Astrocyte of the spinal cord (primary cell): Measurements from ENCODE around the gene RGS18.

ENCODE experiments used
- DNase-seq: peaks from one replicate; pipeline ENCODE4 v3.0.0; 2011; ENCODE audit warnings: low read depth, low spot score
- H3K4me3 ChIP-seq: 2 replicates; pipeline ENCODE4 v1.5.1; 2011; ENCODE audit warnings: low read depth, mild to moderate bottlenecking, low read length, moderate library complexity
- in situ Hi-C: cut with HindIII; loops from 2 replicates; pipeline ENCODE4 v1.10.0; 2017; ENCODE audit warnings: low sequenced_read_pairs
- TF ChIP-seq, protein P1 (sequence below): IDR thresholded peaks from 2 replicates; pipeline ENCODE4 v1.5.1; 2012; ENCODE audit warnings: low read depth, mild to moderate bottlenecking, low read length, inconsistent platforms

RGS18 gene

GRCh38 chr1:192158181-192158580, at the start of gene RGS18:
Gene RGS18 (plus strand): TSS chr1:192158462. CDS start chr1:192158638, 176 bp downstream.
- TF ChIP-seq, protein P1, sequence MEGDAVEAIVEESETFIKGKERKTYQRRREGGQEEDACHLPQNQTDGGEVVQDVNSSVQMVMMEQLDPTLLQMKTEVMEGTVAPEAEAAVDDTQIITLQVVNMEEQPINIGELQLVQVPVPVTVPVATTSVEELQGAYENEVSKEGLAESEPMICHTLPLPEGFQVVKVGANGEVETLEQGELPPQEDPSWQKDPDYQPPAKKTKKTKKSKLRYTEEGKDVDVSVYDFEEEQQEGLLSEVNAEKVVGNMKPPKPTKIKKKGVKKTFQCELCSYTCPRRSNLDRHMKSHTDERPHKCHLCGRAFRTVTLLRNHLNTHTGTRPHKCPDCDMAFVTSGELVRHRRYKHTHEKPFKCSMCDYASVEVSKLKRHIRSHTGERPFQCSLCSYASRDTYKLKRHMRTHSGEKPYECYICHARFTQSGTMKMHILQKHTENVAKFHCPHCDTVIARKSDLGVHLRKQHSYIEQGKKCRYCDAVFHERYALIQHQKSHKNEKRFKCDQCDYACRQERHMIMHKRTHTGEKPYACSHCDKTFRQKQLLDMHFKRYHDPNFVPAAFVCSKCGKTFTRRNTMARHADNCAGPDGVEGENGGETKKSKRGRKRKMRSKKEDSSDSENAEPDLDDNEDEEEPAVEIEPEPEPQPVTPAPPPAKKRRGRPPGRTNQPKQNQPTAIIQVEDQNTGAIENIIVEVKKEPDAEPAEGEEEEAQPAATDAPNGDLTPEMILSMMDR: no peak
- H3K4me3 ChIP-seq: no peak within 1 kb of the TSS
- in situ Hi-C loops: no loop called here
- no peak for DNase-seq

DNA sequence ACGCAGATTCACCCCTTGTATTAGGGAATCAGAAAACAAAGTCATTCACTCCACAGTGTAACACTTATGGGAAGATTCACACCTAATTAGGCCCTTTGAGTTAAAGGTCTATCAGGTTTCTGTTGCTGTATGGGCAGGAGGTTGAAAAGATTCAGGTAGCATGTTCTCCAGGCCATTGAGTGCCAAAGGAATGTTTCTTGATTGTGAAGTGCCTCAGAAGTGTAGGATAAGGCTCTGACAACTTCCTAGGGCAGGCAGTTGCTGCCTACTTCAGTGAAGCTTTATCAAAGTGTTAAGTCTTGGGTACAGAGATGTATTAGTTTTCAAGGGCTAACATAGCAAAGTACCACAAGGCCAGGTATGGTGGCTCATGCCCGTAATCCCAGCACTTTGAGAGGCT, 48.7 kb upstream of the RGS18 start:
- TF ChIP-seq, protein P1: no peak
- in situ Hi-C loops: no loop called here
- no peak overlapping the region for H3K4me3 ChIP-seq
- no peak for DNase-seq

DNA sequence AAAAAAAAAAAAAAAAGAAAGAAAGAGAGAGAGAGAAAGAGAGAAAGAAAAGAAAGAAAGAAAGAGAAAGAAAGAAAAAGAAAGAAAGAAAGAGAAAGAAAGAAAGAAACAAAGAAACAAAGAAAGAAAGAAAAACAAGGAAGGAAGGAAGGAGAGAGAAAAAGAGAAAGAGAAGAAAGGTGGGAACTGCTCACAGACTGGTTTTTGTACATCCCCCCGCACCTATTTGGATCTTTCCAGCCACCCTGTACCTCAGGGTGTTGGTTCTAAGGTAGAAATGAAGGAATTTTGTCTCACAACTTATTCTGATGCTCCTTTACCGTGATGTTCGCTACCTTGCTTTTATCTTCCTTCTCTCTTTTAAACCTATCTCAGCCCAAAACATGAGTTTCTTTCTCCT, 43.3 kb upstream of the RGS18 start:
- H3K4me3 ChIP-seq: no peak overlapping the region
- TF ChIP-seq, protein P1: no peak
- in situ Hi-C loops: no loop called here
- DNase-seq: no peak

DNA sequence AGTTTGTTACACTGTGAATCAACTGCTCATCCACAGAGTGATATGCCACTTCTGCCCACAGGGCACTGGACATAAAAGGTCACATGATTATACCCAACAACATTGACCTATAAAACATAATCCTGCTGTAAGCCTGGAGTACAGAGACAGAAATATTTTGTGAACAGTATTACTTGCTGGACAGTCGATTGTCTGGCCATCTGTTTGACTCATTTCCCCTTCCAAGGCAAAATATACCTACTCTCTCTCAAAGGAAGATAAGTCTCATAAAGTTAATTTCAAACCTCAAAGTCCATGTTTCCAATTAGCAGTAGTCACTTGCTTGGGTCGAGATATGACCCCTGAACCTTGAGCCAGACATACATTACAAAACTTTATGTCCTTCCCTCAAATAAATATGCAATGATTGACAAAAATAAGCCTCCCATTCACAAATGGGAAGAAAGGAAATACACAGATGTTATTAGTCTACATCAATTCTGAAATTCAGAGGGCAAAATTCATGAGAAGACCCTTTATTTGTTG, 39.3 kb upstream of the RGS18 start:
- TF ChIP-seq, protein P1: no peak
- DNase-seq: no peak
- no peak overlapping the region for H3K4me3 ChIP-seq
- in situ Hi-C loops: no loop called here

- no peak for DNase-seq
These were observed 38.6 kb upstream of the RGS18 start for GRCh38 chr1:192119701-192120100.

GRCh38 chr1:192122668-192123067, 35.6 kb upstream of the RGS18 start:
- in situ Hi-C loops: no loop called here
- DNase-seq: no peak
- no peak overlapping the region for H3K4me3 ChIP-seq
- TF ChIP-seq, protein P1: no peak

More at GRCh38 chr1:192119701-192120100, 38.6 kb upstream of the RGS18 start:
- TF ChIP-seq, protein P1: no peak
- in situ Hi-C loops: no loop called here
- H3K4me3 ChIP-seq: no peak overlapping the region

DNA sequence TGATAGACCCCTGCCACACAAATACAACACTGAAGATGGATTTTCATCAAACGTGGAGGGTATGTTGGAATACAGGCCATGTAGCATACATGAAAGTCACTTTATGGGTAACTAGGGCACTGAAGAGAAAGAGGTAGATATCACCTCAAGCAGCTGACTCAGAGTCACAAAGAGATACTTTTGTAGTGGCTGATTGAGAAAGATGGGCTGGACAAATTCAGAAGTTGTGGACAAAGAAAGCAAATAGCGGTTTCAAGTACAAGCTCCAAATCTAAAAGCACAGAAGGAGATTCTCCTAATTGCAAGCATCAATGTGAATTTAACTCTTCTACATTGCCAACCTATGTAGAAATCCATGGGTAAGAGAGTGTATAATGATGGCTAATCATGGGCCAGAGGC, 35.0 kb upstream of the RGS18 start:
- in situ Hi-C loops: no loop called here
- DNase-seq: no peak
- TF ChIP-seq, protein P1: no peak
- no peak overlapping the region for H3K4me3 ChIP-seq
